GM18505 (cell line): Measurements from ENCODE around the gene PRDM10.

Source experiments
- ATAC-seq: cut with Tn5 transposase; IDR thresholded peaks from one replicate; pipeline ENCODE4 v1.9.1; 2021; ENCODE audit not compliant: unreplicated experiment
- POLR2A ChIP-seq: IDR thresholded peaks from 4 replicates; pipeline ENCODE4 v1.6.1; 2011; ENCODE audit warnings: borderline replicate concordance; ENCODE audit not compliant: insufficient read depth, insufficient read length; ENCODE audit errors: extremely low read depth

Gene PRDM10

GRCh38 chr11:129943036-129943435 is 59.6 kb downstream of the PRDM10 start:
- no peak for TF ChIP-seq POLR2A
- ATAC-seq: no peak

GRCh38 chr11:129939510-129939909 is 63.1 kb downstream of the PRDM10 start:
- no peak for ATAC-seq
- TF ChIP-seq POLR2A: no peak

GRCh38 chr11:129938764-129939163 is 63.9 kb downstream of the PRDM10 start:
- ATAC-seq: no peak
- no peak for TF ChIP-seq POLR2A

GRCh38 chr11:129937592-129938238 is 64.9 kb downstream of the PRDM10 start:
- TF ChIP-seq POLR2A: no peak
- ATAC-seq: no peak

- ATAC-seq: no peak
Observed at GRCh38 chr11:129935723-129936122, 66.9 kb downstream of the PRDM10 start.

GRCh38 chr11:129933891-129934290 is 68.7 kb downstream of the PRDM10 start:
- no peak for ATAC-seq
- TF ChIP-seq POLR2A: no peak

More at GRCh38 chr11:129935723-129936122, 66.9 kb downstream of the PRDM10 start:
- TF ChIP-seq POLR2A: no peak

- ATAC-seq: no peak
- no peak for TF ChIP-seq POLR2A
Observed at GRCh38 chr11:129933262-129933661, 69.4 kb downstream of the PRDM10 start.

GRCh38 chr11:129932381-129933067 is 70.1 kb downstream of the PRDM10 start:
- TF ChIP-seq POLR2A: no peak
- ATAC-seq: no peak

- TF ChIP-seq POLR2A: no peak
- ATAC-seq: no peak
Observed at GRCh38 chr11:129930743-129931142, 71.9 kb downstream of the PRDM10 start.

- ATAC-seq: no peak
- TF ChIP-seq POLR2A: no peak
Observed at GRCh38 chr11:129930296-129930695, 72.3 kb downstream of the PRDM10 start.

GRCh38 chr11:129929721-129930120 is 72.9 kb downstream of the PRDM10 start:
- ATAC-seq: no peak
- no peak for TF ChIP-seq POLR2A

GRCh38 chr11:129928923-129929692 is 73.5 kb downstream of the PRDM10 start:
- no peak for TF ChIP-seq POLR2A
- no peak for ATAC-seq

GRCh38 chr11:129922674-129923073 is 80.0 kb downstream of the PRDM10 start:
- ATAC-seq: no peak
- TF ChIP-seq POLR2A: no peak
